Astrocyte (in vitro differentiated cells and primary cell): Measurements from ENCODE around the gene ASAP2. TPM values are rescaled to one million over a fixed set of nuclear protein-coding genes. Genes with fewer than 3 reads are reported as not detected.

Experiments used
- DNase-seq: peaks from one replicate; pipeline ENCODE4 v3.0.0-alpha.2; 2010; ENCODE audit warnings: low read depth
- FAIRE-seq: peaks from 2 replicates; lab custom pipeline; 2011; peaks lifted over from hg19 to GRCh38; lab: Jason Lieb, UNC
- H2AFZ ChIP-seq: 2 replicates; pipeline ENCODE4 v1.6.0; 2012; ENCODE audit warnings: low read depth, low read length, inconsistent platforms
- H3K27ac ChIP-seq: 2 replicates; pipeline ENCODE4 v1.5.1; 2011; ENCODE audit warnings: low read depth, low read length, inconsistent platforms
- H3K27me3 ChIP-seq: 2 replicates; pipeline ENCODE4 v1.6.0; 2011; ENCODE audit warnings: low read length, inconsistent platforms; ENCODE audit not compliant: insufficient read depth
- H3K36me3 ChIP-seq: 2 replicates; pipeline ENCODE4 v1.5.1; 2011; ENCODE audit warnings: low read length, inconsistent platforms; ENCODE audit not compliant: insufficient read depth
- H3K4me1 ChIP-seq: 2 replicates; pipeline ENCODE4 v1.5.1; 2011; ENCODE audit warnings: low read length, inconsistent platforms; ENCODE audit not compliant: insufficient read depth
- H3K4me2 ChIP-seq: 2 replicates; pipeline ENCODE4 v1.6.0; 2012; ENCODE audit warnings: low read length, inconsistent platforms
- H3K4me3 ChIP-seq: 2 replicates; pipeline ENCODE4 v1.5.1; 2011; ENCODE audit warnings: low read depth, mild to moderate bottlenecking, low read length, inconsistent platforms; ENCODE audit not compliant: insufficient read depth
- H3K79me2 ChIP-seq: 2 replicates; pipeline ENCODE4 v1.6.0; 2012; ENCODE audit warnings: mild to moderate bottlenecking, low read length, inconsistent platforms; ENCODE audit not compliant: insufficient read depth
- H3K9ac ChIP-seq: 2 replicates; pipeline ENCODE4 v1.6.0; 2012; ENCODE audit warnings: mild to moderate bottlenecking, low read length, inconsistent platforms
- H3K9me3 ChIP-seq: 2 replicates; pipeline ENCODE4 v1.5.1; 2012; ENCODE audit warnings: low read depth, mild to moderate bottlenecking, low read length, inconsistent platforms; ENCODE audit not compliant: insufficient read depth
- H4K20me1 ChIP-seq: 2 replicates; pipeline ENCODE4 v1.6.0; 2012; ENCODE audit warnings: low read length, inconsistent platforms; ENCODE audit not compliant: insufficient read depth
- H3K27ac Mint-ChIP-seq: one replicate; pipeline ENCODE4 v1.8.0; 2021; ENCODE audit warnings: mild to moderate bottlenecking, mixed read lengths; ENCODE audit not compliant: unreplicated experiment
- H3K27me3 Mint-ChIP-seq: one replicate; pipeline ENCODE4 v1.8.0; 2021; ENCODE audit warnings: low read depth, mixed read lengths; ENCODE audit not compliant: unreplicated experiment
- H3K36me3 Mint-ChIP-seq: one replicate; pipeline ENCODE4 v1.8.0; 2021; ENCODE audit warnings: low read depth, mixed read lengths; ENCODE audit not compliant: unreplicated experiment
- H3K4me1 Mint-ChIP-seq: one replicate; pipeline ENCODE4 v1.8.0; 2021; ENCODE audit warnings: low read depth, mixed read lengths; ENCODE audit not compliant: unreplicated experiment
- H3K4me3 Mint-ChIP-seq: one replicate; pipeline ENCODE4 v1.8.0; 2021; ENCODE audit warnings: mild to moderate bottlenecking, moderate library complexity, mixed read lengths; ENCODE audit not compliant: unreplicated experiment
- H3K9me3 Mint-ChIP-seq: one replicate; pipeline ENCODE4 v1.8.0; 2021; ENCODE audit warnings: mild to moderate bottlenecking, mixed read lengths; ENCODE audit not compliant: unreplicated experiment
- EZH2 ChIP-seq: IDR thresholded peaks from 2 replicates; pipeline ENCODE4 v1.6.1; 2012; ENCODE audit warnings: mild to moderate bottlenecking, low read length, inconsistent platforms; ENCODE audit not compliant: insufficient read depth
- total RNA-seq: library from RNA; stranded (reverse); gene quantifications from 2 replicates; pipeline ENCODE4 v1.2.1, GENCODE V29; 2021
- TF ChIP-seq, protein P1 (sequence below): IDR thresholded peaks from 2 replicates; pipeline ENCODE4 v1.5.1; 2011; ENCODE audit warnings: low read depth, mild to moderate bottlenecking, inconsistent platforms, low read length, moderate library complexity; ENCODE audit not compliant: insufficient read depth

ASAP2 gene
- total RNA-seq, 1 donor from 2014 or later = 62.6 TPM

DNA sequence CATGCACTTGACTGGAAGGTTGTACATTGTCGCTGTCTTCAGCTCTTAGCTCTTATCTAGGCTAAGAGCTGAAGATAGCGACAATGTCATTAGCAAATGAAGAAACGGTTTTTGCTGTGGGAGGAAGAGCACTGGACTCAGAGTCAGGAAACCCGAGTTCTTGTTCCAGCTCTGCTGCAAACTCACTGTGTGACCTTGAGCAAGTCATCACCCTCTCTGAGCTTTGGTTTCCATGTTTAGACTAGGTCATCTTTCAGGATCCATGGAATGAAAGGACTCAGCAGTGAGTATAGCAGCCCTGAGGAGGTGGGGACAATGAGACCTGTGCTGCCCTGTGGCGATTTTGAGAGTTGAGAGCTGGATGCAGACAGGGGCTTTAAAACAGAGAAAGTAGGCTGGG, 85.3 kb downstream of the ASAP2 start:
- Histone ChIP-seq H3K4me2 (no peak overlapping the region), H3K27ac (no peak overlapping the region), H3K9ac (no peak overlapping the region), H3K36me3 (no peaks in the 10 kb centered on the region), H2AFZ (no peak overlapping the region), H3K4me1 (peaks cover 25% of the 10 kb centered on the region), H4K20me1 (peaks cover 29% of the 10 kb centered on the region), H3K4me3 (no peak overlapping the region), H3K9me3 (no peaks in the 10 kb centered on the region), H3K79me2 (peaks cover 73% of the 10 kb centered on the region), H3K27me3 (no peaks in the 10 kb centered on the region)
- Mint-ChIP-seq H3K27me3 (no peaks in the 10 kb centered on the region), H3K9me3 (peaks cover 3% of the 10 kb centered on the region), H3K4me1 (peaks cover 46% of the 10 kb centered on the region), H3K4me3 (no peak overlapping the region), H3K27ac (peak overlapping the region; percentile 5), H3K36me3 (peaks cover 14% of the 10 kb centered on the region)
- no peak for TF ChIP-seq EZH2
- TF ChIP-seq, protein P1, sequence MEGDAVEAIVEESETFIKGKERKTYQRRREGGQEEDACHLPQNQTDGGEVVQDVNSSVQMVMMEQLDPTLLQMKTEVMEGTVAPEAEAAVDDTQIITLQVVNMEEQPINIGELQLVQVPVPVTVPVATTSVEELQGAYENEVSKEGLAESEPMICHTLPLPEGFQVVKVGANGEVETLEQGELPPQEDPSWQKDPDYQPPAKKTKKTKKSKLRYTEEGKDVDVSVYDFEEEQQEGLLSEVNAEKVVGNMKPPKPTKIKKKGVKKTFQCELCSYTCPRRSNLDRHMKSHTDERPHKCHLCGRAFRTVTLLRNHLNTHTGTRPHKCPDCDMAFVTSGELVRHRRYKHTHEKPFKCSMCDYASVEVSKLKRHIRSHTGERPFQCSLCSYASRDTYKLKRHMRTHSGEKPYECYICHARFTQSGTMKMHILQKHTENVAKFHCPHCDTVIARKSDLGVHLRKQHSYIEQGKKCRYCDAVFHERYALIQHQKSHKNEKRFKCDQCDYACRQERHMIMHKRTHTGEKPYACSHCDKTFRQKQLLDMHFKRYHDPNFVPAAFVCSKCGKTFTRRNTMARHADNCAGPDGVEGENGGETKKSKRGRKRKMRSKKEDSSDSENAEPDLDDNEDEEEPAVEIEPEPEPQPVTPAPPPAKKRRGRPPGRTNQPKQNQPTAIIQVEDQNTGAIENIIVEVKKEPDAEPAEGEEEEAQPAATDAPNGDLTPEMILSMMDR = no peak
- FAIRE-seq (no peak), DNase-seq (no peak)

GRCh38 chr2:9292426-9292825, 85.8 kb downstream of the ASAP2 start:
- H3K79me2 ChIP-seq = peaks cover 79% of the 10 kb centered on the region
- Mint-ChIP-seq H3K9me3 (peaks cover 3% of the 10 kb centered on the region), H3K4me1 (peaks cover 43% of the 10 kb centered on the region)

GRCh38 chr2:9294764-9295163, 88.2 kb downstream of the ASAP2 start:
- Mint-ChIP-seq H3K27me3 (no peaks in the 10 kb centered on the region), H3K4me1 (peaks cover 20% of the 10 kb centered on the region), H3K4me3 (no peak overlapping the region), H3K27ac (no peak overlapping the region), H3K9me3 (no peaks in the 10 kb centered on the region), H3K36me3 (peaks cover 14% of the 10 kb centered on the region)
- Histone ChIP-seq H3K9ac (no peak overlapping the region), H3K79me2 (peaks cover 77% of the 10 kb centered on the region), H4K20me1 (peaks cover 47% of the 10 kb centered on the region), H3K9me3 (no peaks in the 10 kb centered on the region), H3K36me3 (peaks cover 2% of the 10 kb centered on the region), H3K4me1 (no peaks in the 10 kb centered on the region), H3K27me3 (no peaks in the 10 kb centered on the region), H2AFZ (no peak overlapping the region), H3K4me2 (no peak overlapping the region), H3K27ac (no peak overlapping the region), H3K4me3 (no peak overlapping the region)
- no peak for TF ChIP-seq EZH2
- TF ChIP-seq, protein P1 = no peak
- no peak for DNase-seq
- no peak for FAIRE-seq

More at GRCh38 chr2:9292426-9292825, 85.8 kb downstream of the ASAP2 start:
- no peak overlapping the region for H3K27ac ChIP-seq
- Mint-ChIP-seq H3K27ac (no peak overlapping the region), H3K4me3 (no peak overlapping the region), H3K27me3 (no peaks in the 10 kb centered on the region), H3K36me3 (peaks cover 15% of the 10 kb centered on the region)
- H3K4me2 ChIP-seq = no peak overlapping the region
- no peak for DNase-seq
- H3K4me1 ChIP-seq = peaks cover 20% of the 10 kb centered on the region
- peaks cover 34% of the 10 kb centered on the region for H4K20me1 ChIP-seq
- H3K4me3 ChIP-seq = no peak overlapping the region
- no peaks in the 10 kb centered on the region for H3K36me3 ChIP-seq
- H3K9me3 ChIP-seq = no peaks in the 10 kb centered on the region
- no peak for FAIRE-seq
- TF ChIP-seq, protein P1 = no peak
- no peak for TF ChIP-seq EZH2
- H3K9ac ChIP-seq = no peak overlapping the region
- H2AFZ ChIP-seq = no peak overlapping the region
- no peaks in the 10 kb centered on the region for H3K27me3 ChIP-seq
